Erythroblast (primary cell): ENCODE data around the gene ORAI1.
"Not testable (repeated sequence)": the region's sequence is repeated elsewhere in the genome, so short reads cannot be mapped to it uniquely, and the experiment has no call there.

Experiments
- DNase-seq, 2 experiments: peaks; one replicate each; lab custom pipeline; 2025; lab: John Stamatoyannopoulos, UW
- GATA1 ChIP-seq: IDR thresholded peaks from 2 replicates; pipeline ENCODE4 v1.6.1; 2011; ENCODE audit warnings: low read depth, mild to moderate bottlenecking, control low read depth, low read length, moderate library complexity
- POLR2A ChIP-seq: IDR thresholded peaks from 2 replicates; pipeline ENCODE4 v1.6.1; 2011; ENCODE audit warnings: mild to moderate bottlenecking, low read length

ORAI1 gene

GRCh38 chr12:121678716-121679300 is 52.5 kb downstream of the ORAI1 start:
- peak in 1 of 2 experiments; percentile 14 for DNase-seq
- TF ChIP-seq POLR2A = no peak
- TF ChIP-seq GATA1 = no peak

GRCh38 chr12:121679661-121680197 is 53.4 kb downstream of the ORAI1 start:
- not testable (repeated sequence) for DNase-seq

- no peak for DNase-seq
These were observed 62.6 kb downstream of the ORAI1 start for GRCh38 chr12:121688966-121689365.

GRCh38 chr12:121689430-121689829 is 63.1 kb downstream of the ORAI1 start:
- DNase-seq = no peak
- no peak for TF ChIP-seq GATA1
- TF ChIP-seq POLR2A = no peak

More at GRCh38 chr12:121688966-121689365, 62.6 kb downstream of the ORAI1 start:
- TF ChIP-seq POLR2A (no peak), GATA1 (no peak)
